H1 (cell line): ENCODE data around the gene NAMPT. TPM values are rescaled to one million over a fixed set of nuclear protein-coding genes. Genes with fewer than 3 reads are reported as not detected.

Experiments
- CTCF ChIA-PET: fragments of 300-600 bp; sonication (Branson Sonifier 250); formaldehyde crosslinking; loops from one replicate; lab custom pipeline; 2021; ENCODE audit not compliant: partially characterized antibody; lab: Charles Lee
- POLR2A ChIA-PET: fragments of 300-600 bp; sonication (Branson Sonifier 250); formaldehyde crosslinking; loops from one replicate; lab custom pipeline; 2021; ENCODE audit warnings: inconsistent platforms; ENCODE audit not compliant: partially characterized antibody; lab: Charles Lee
- DNase-seq, 2 experiments: peaks; one replicate each; pipeline versions ENCODE4 v3.0.0 to v3.0.0-alpha.2; 2010 to 2022; ENCODE audit warnings: low spot score in 2 of 2, low read depth in 1 of 2, mixed read lengths in 1 of 2
- FAIRE-seq: peaks from 2 replicates; lab custom pipeline; 2011; peaks lifted over from hg19 to GRCh38; lab: Jason Lieb, UNC
- H2AFZ ChIP-seq: 2 replicates; pipeline ENCODE4 v1.8.1; 2012; ENCODE audit warnings: low read length, inconsistent platforms
- H2AK5ac ChIP-seq: 2 replicates; pipeline ENCODE4 v1.6.1; 2013; ENCODE audit warnings: low read depth, low read length
- H2BK120ac ChIP-seq: replicated peaks from 2 replicates; pipeline ENCODE3; 2013; ENCODE audit warnings: low read depth, low read length, inconsistent platforms
- H2BK12ac ChIP-seq: 2 replicates; pipeline ENCODE4 v1.6.1; 2013; ENCODE audit warnings: low read depth, low read length
- H2BK15ac ChIP-seq: 2 replicates; pipeline ENCODE4 v1.6.1; 2013; ENCODE audit warnings: low read length
- H2BK20ac ChIP-seq: 2 replicates; pipeline ENCODE4 v1.6.1; 2013; ENCODE audit warnings: low read length
- H2BK5ac ChIP-seq: 2 replicates; pipeline ENCODE4 v1.6.1; 2013; ENCODE audit warnings: low read depth, low read length
- H3K14ac ChIP-seq: 2 replicates; pipeline ENCODE4 v1.6.1; 2013; ENCODE audit warnings: inconsistent platforms; ENCODE audit not compliant: insufficient read length
- H3K18ac ChIP-seq: 2 replicates; pipeline ENCODE4 v1.6.1; 2013; ENCODE audit warnings: low read length; ENCODE audit errors: extremely low read depth
- H3K23ac ChIP-seq: 2 replicates; pipeline ENCODE4 v1.6.1; 2013; ENCODE audit warnings: inconsistent platforms; ENCODE audit not compliant: insufficient read length
- H3K23me2 ChIP-seq: 2 replicates; pipeline ENCODE4 v1.6.1; 2013; ENCODE audit warnings: low read depth, low read length
- H3K27ac ChIP-seq: 2 replicates; pipeline ENCODE4 v1.6.1; 2011; ENCODE audit warnings: low read depth, low read length, inconsistent platforms
- H3K27me3 ChIP-seq, 4 experiments: replicated peaks in 1 of 4; 1 replicate in 1 of 4; 2 replicates in 3 of 4; pipeline versions ENCODE4 v1.6.1 to v1.8.1; 2011 to 2013; ENCODE audit warnings: low read length in 3 of 4, mild to moderate bottlenecking in 3 of 4, inconsistent platforms in 2 of 4, mixed read lengths in 2 of 4, moderate library complexity in 1 of 4; ENCODE audit not compliant: control insufficient read depth in 3 of 4, insufficient read depth in 3 of 4; ENCODE audit errors: extremely low read depth in 1 of 4
- H3K36me3 ChIP-seq, 4 experiments: 2 replicates each; pipeline versions ENCODE4 v1.6.1 to v1.8.1; 2011 to 2013; ENCODE audit warnings: mild to moderate bottlenecking in 4 of 4, low read length in 3 of 4, moderate library complexity in 2 of 4, control low read depth in 1 of 4, inconsistent platforms in 1 of 4; ENCODE audit not compliant: insufficient read depth in 4 of 4, control insufficient read depth in 2 of 4
- H3K4ac ChIP-seq: replicated peaks from 2 replicates; pipeline ENCODE3; 2013; ENCODE audit warnings: low read length, low read depth, mixed read lengths, inconsistent platforms; ENCODE audit not compliant: insufficient read length
- H3K4me1 ChIP-seq, 4 experiments: replicated peaks in 1 of 4; 1 replicate in 1 of 4; 2 replicates in 3 of 4; pipeline versions ENCODE4 v1.6.1 to v1.8.1; 2011 to 2013; ENCODE audit warnings: low read length in 3 of 4, inconsistent platforms in 2 of 4, mixed read lengths in 1 of 4; ENCODE audit not compliant: insufficient read depth in 4 of 4, control insufficient read depth in 3 of 4
- H3K4me2 ChIP-seq, 2 experiments: 2 replicates each; pipeline versions ENCODE4 v1.6.1 to v1.8.1; 2011 to 2013; ENCODE audit warnings: low read depth in 2 of 2, low read length in 2 of 2, control low read depth in 1 of 2, inconsistent platforms in 1 of 2, mild to moderate bottlenecking in 1 of 2; ENCODE audit not compliant: insufficient read depth in 1 of 2
- H3K4me3 ChIP-seq, 4 experiments: fragments of 200-600, 300-600 bp in 1 of 4; sonication (generic), shearing (Covaris generic), sonication (Bioruptor Twin) in 1 of 4; 2 replicates each; pipeline versions ENCODE4 v1.5.1 to v1.8.1; 2011 to 2016; ENCODE audit warnings: low read length in 4 of 4, low read depth in 3 of 4, control low read depth in 2 of 4, inconsistent platforms in 2 of 4, mild to moderate bottlenecking in 2 of 4, mixed read lengths in 1 of 4, moderate library complexity in 1 of 4; ENCODE audit not compliant: insufficient read depth in 2 of 4; ENCODE audit errors: extremely low read depth in 1 of 4
- H3K56ac ChIP-seq: replicated peaks from 2 replicates; pipeline ENCODE3; 2013; ENCODE audit warnings: low read depth, mild to moderate bottlenecking, mixed read lengths, low read length, inconsistent platforms; ENCODE audit not compliant: insufficient read length
- H3K79me1 ChIP-seq: 2 replicates; pipeline ENCODE4 v1.6.1; 2013; ENCODE audit warnings: low read depth, low read length, control low read depth
- H3K79me2 ChIP-seq, 2 experiments: 2 replicates each; pipeline versions ENCODE4 v1.6.1 to v1.8.1; 2012 to 2013; ENCODE audit warnings: low read length in 2 of 2, mild to moderate bottlenecking in 2 of 2, inconsistent platforms in 1 of 2; ENCODE audit not compliant: insufficient read depth in 2 of 2, control insufficient read depth in 1 of 2
- H3K9ac ChIP-seq, 4 experiments: replicated peaks in 1 of 4; 1 replicate in 1 of 4; 2 replicates in 3 of 4; pipeline versions ENCODE4 v1.6.1 to v1.8.1; 2011 to 2013; ENCODE audit warnings: low read depth in 3 of 4, low read length in 3 of 4, control low read depth in 2 of 4, mild to moderate bottlenecking in 2 of 4, moderate library complexity in 2 of 4, inconsistent platforms in 1 of 4; ENCODE audit errors: extremely low read depth in 1 of 4
- H3K9me3 ChIP-seq, 2 experiments: 2 replicates each; pipeline versions ENCODE4 v1.6.1 to v1.8.1; 2012 to 2013; ENCODE audit warnings: mild to moderate bottlenecking in 2 of 2, moderate library complexity in 2 of 2, control low read depth in 1 of 2, inconsistent platforms in 1 of 2, low read depth in 1 of 2, low read length in 1 of 2, mixed read lengths in 1 of 2; ENCODE audit not compliant: insufficient read depth in 2 of 2
- H4K20me1 ChIP-seq, 2 experiments: replicated peaks in 1 of 2; 2 replicates each; pipeline versions ENCODE3 to v1.8.1; 2011 to 2013; ENCODE audit warnings: inconsistent platforms in 2 of 2, low read length in 2 of 2, mild to moderate bottlenecking in 1 of 2; ENCODE audit not compliant: insufficient read depth in 2 of 2, control insufficient read depth in 1 of 2
- H4K5ac ChIP-seq: 2 replicates; pipeline ENCODE4 v1.6.1; 2013; ENCODE audit warnings: low read length, low read depth, mixed read lengths, inconsistent platforms; ENCODE audit not compliant: insufficient read length
- H4K8ac ChIP-seq: 2 replicates; pipeline ENCODE4 v1.8.0; 2013; ENCODE audit warnings: mild to moderate bottlenecking, moderate library complexity, low read length, inconsistent platforms; ENCODE audit not compliant: insufficient read depth; ENCODE audit errors: extremely low read depth
- H4K91ac ChIP-seq: replicated peaks from 2 replicates; pipeline ENCODE3; 2013; ENCODE audit warnings: low read length, mixed read lengths, inconsistent platforms; ENCODE audit not compliant: insufficient read length
- BCL11A ChIP-seq, 2 experiments: IDR thresholded peaks; one replicate each; pipeline ENCODE4 v1.6.1; 2011; ENCODE audit warnings: low read depth in 2 of 2, low read length in 2 of 2, mild to moderate bottlenecking in 2 of 2
- CHD2 ChIP-seq: IDR thresholded peaks from 2 replicates; pipeline ENCODE4 v1.6.1; 2012; ENCODE audit warnings: low read length, improper control_type of control experiment
- CREB1 ChIP-seq: IDR thresholded peaks from 2 replicates; pipeline ENCODE4 v1.6.1; 2012; ENCODE audit warnings: inconsistent platforms
- GTF2F1 ChIP-seq: IDR thresholded peaks from 2 replicates; pipeline ENCODE4 v1.6.1; 2012; ENCODE audit warnings: low read depth, low read length, improper control_type of control experiment, borderline replicate concordance
- MAFK ChIP-seq: IDR thresholded peaks from 2 replicates; pipeline ENCODE4 v1.6.1; 2012; ENCODE audit warnings: low read depth, mild to moderate bottlenecking, improper control_type of control experiment, low read length
- NANOG ChIP-seq: IDR thresholded peaks from 2 replicates; pipeline ENCODE4 v1.6.1; 2011; ENCODE audit warnings: low read length, low read depth, mild to moderate bottlenecking, inconsistent platforms; ENCODE audit not compliant: insufficient read depth, poor library complexity, severe bottlenecking
- RNF2 ChIP-seq: fragments of 200-900, 300-1000 bp; sonication (generic); IDR thresholded peaks from 2 replicates; pipeline ENCODE4 v1.7.1; 2016; ENCODE audit warnings: borderline replicate concordance, low read depth, mild to moderate bottlenecking, antibody characterized with exemption, low read length; ENCODE audit not compliant: poor library complexity, severe bottlenecking; ENCODE audit errors: missing control alignments
- RXRA ChIP-seq: IDR thresholded peaks from 2 replicates; pipeline ENCODE4 v1.6.1; 2011; ENCODE audit warnings: low read depth, mild to moderate bottlenecking, low read length, moderate library complexity; ENCODE audit not compliant: insufficient read depth
- SP4 ChIP-seq: IDR thresholded peaks from 2 replicates; pipeline ENCODE4 v1.6.1; 2012; ENCODE audit warnings: low read length, inconsistent platforms
- TCF12 ChIP-seq: IDR thresholded peaks from 2 replicates; pipeline ENCODE4 v1.6.1; 2011; ENCODE audit warnings: low read depth, mild to moderate bottlenecking, low read length
- WGBS, 2 experiments: shearing (Covaris generic) in 1 of 2; methylation state at CpG; one replicate each; pipeline versions ENCODE4 v1.1.6 to v1.1.7; 2013 to 2015; ENCODE audit warnings: low lambda C conversion rate in 2 of 2, mixed read lengths in 2 of 2, inconsistent platforms in 1 of 2, low coverage in 1 of 2, missing lambda C conversion rate in 1 of 2; ENCODE audit not compliant: insufficient replicate concordance in 2 of 2, insufficient coverage in 1 of 2, insufficient read length in 1 of 2; ENCODE audit errors: extremely low coverage in 1 of 2, missing lambda C conversion rate in 1 of 2; 5-methylcytosine and 5-hydroxymethylcytosine counted together
- polyA plus RNA-seq, 7 experiments: library from polyadenylated mRNA; depleted of rRNA in 3 of 7; stranded (reverse) in 5 of 7; unstranded in 2 of 7; fragments of >200 nt in 5 of 7; fragments of 200-250 nt in 2 of 7; gene quantifications; 1 replicate in 5 of 7; 2 replicates in 1 of 7; 4 replicates in 1 of 7; pipeline versions ENCODE4 v1.2.1 to v1.2.3, GENCODE V29; 2011 to 2013; ENCODE audit warnings: missing spikeins in 2 of 7, mixed read lengths in 2 of 7
- total RNA-seq: library from RNA; stranded (reverse); fragmentation: NEBNext Ultra II Directional; extraction: Animal tissue kit (Norgen Biotek cat#: 25700); gene quantifications from 2 replicates; pipeline ENCODE4 v1.2.1, GENCODE V29; 2021
- TF ChIP-seq, protein P1 (sequence below): IDR thresholded peaks from 2 replicates; pipeline ENCODE4 v1.6.1; 2011; ENCODE audit warnings: low read depth, mild to moderate bottlenecking, low read length; ENCODE audit not compliant: insufficient read depth
- TF ChIP-seq, protein P2 (sequence below): IDR thresholded peaks from 2 replicates; pipeline ENCODE4 v1.6.1; 2011; ENCODE audit warnings: low read length, improper control_type of control experiment
- TF ChIP-seq, protein P3 (sequence below): IDR thresholded peaks from 2 replicates; pipeline ENCODE4 v1.6.1; 2012; ENCODE audit warnings: inconsistent platforms

NAMPT gene
- total and polyA plus RNA-seq, 2 of the 8 experiments (the other 6 are each of a cell fraction or from before 2014, with no cell fraction given): 15.4 to 95.9 TPM

DNA sequence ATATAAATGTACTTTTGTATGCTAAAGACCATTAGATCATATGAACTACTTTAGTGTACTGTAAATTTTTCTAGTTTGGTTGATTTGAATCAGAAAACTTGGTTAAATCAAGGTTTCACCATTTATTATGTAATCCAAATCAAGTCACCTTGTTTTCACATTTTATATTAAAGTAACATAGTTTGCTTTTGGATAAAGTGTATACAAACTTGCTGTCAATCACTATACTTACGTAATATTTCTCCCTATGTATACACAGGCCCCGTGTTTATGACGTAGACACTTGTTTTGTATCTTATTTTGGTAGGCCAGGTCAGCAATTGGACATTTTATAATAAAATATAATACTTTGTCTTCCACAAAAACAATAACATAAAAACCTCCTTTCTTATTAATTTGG, 32.2 kb downstream of the NAMPT start:
- Histone ChIP-seq H3K27ac (no peak overlapping the region), H4K5ac (no peak overlapping the region), H3K23me2 (no peaks in the 10 kb centered on the region), H2BK120ac (no peak overlapping the region), H3K36me3 (peaks cover 2 to 49% (median 20%) of the 10 kb centered on the region in 4 experiments; a peak in 6 of 8 replicates), H2BK20ac (no peak overlapping the region), H3K27me3 (no peaks in the 10 kb centered on the region), H2AK5ac (no peak overlapping the region), H3K14ac (no peak overlapping the region), H4K8ac (no peak overlapping the region), H3K18ac (no peak overlapping the region), H3K9ac (no peak overlapping the region), H3K79me2 (no peaks in the 10 kb centered on the region), H2BK12ac (no peak overlapping the region), H3K23ac (no peak overlapping the region), H2BK15ac (no peak overlapping the region), H3K4me3 (no peak overlapping the region), H3K56ac (no peak overlapping the region), H3K4ac (no peak overlapping the region), H4K91ac (no peak overlapping the region), H3K9me3 (peaks cover 1 to 4% of the 10 kb centered on the region in 2 experiments; a peak in 2 of 4 replicates), H3K79me1 (no peaks in the 10 kb centered on the region), H4K20me1 (no peaks in the 10 kb centered on the region), H2AFZ (no peak overlapping the region), H3K4me1 (no peaks in the 10 kb centered on the region), H3K4me2 (no peak overlapping the region), H2BK5ac (no peak overlapping the region)
- TF ChIP-seq BCL11A (IDR thresholded peaks at IDR 0.05; ENCODE audit: low read depth in 2 of 2, low read length in 2 of 2): no peak
- TF ChIP-seq MAFK: no peak
- TF ChIP-seq, protein P1, sequence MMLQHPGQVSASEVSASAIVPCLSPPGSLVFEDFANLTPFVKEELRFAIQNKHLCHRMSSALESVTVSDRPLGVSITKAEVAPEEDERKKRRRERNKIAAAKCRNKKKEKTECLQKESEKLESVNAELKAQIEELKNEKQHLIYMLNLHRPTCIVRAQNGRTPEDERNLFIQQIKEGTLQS: no peak
- TF ChIP-seq CREB1: no peak
- TF ChIP-seq RNF2: no peak
- TF ChIP-seq TCF12: no peak
- no peak for TF ChIP-seq GTF2F1
- TF ChIP-seq, protein P2, sequence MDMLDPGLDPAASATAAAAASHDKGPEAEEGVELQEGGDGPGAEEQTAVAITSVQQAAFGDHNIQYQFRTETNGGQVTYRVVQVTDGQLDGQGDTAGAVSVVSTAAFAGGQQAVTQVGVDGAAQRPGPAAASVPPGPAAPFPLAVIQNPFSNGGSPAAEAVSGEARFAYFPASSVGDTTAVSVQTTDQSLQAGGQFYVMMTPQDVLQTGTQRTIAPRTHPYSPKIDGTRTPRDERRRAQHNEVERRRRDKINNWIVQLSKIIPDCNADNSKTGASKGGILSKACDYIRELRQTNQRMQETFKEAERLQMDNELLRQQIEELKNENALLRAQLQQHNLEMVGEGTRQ: no peak
- no peak for TF ChIP-seq SP4
- TF ChIP-seq, protein P3, sequence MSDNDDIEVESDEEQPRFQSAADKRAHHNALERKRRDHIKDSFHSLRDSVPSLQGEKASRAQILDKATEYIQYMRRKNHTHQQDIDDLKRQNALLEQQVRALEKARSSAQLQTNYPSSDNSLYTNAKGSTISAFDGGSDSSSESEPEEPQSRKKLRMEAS: no peak
- TF ChIP-seq RXRA: no peak
- TF ChIP-seq NANOG: no peak
- no peak for TF ChIP-seq CHD2
- FAIRE-seq: no peak
- no peak for DNase-seq
- 92% methylated on average over 3 of the region's 3 CpGs; no CpG with 5 or more reads in 1 of the 2 experiments for WGBS, 2 experiments
- ChIA-PET CTCF (no interaction called here), POLR2A (no interaction called here)
